Right atrium auricular region (tissue), 2 donors: ENCODE measurements around the gene LRRIQ3. TPM values are rescaled to one million over a fixed set of nuclear protein-coding genes. Genes with fewer than 3 reads are reported as not detected.
A peak's percentile ranks its signal among the peaks of the same experiment; 100 is the strongest.

Experiments used
- DNase-seq: peaks from one replicate; pipeline ENCODE4 v3.0.0-alpha.2; 2019; ENCODE audit warnings: low spot score
- H3K27ac ChIP-seq, 2 donors: fragments of 200-600 bp; sonication (generic); 1 replicate in 1 of 2; 2 replicates in 1 of 2; pipeline ENCODE4 v1.5.1; 2016 to 2019
- H3K27me3 ChIP-seq, 2 donors: fragments of 200-600 bp; sonication (generic); one replicate each; pipeline versions ENCODE4 v1.5.1 to v1.6.0; 2017 to 2019
- H3K36me3 ChIP-seq: fragments of 200-600 bp; sonication (generic); one replicate; pipeline ENCODE4 v1.5.1; 2016
- H3K4me1 ChIP-seq, 2 donors: fragments of 200-600 bp; sonication (generic); one replicate each; pipeline versions ENCODE4 v1.5.1 to v1.6.0; 2017 to 2019
- H3K4me3 ChIP-seq, 2 donors: fragments of 200-600 bp; sonication (generic); 1 replicate in 1 of 2; 2 replicates in 1 of 2; pipeline ENCODE4 v1.5.1; 2017 to 2019; ENCODE audit warnings: mild to moderate bottlenecking in 1 of 2, moderate library complexity in 1 of 2
- H3K9me3 ChIP-seq, 2 donors: fragments of 200-600 bp; sonication (generic); one replicate each; pipeline ENCODE4 v1.5.1; 2019
- CTCF ChIP-seq, 2 donors: fragments of 200-600 bp; sonication (generic); IDR thresholded peaks; one replicate each; pipeline ENCODE4 v1.5.1; 2019; ENCODE audit warnings: antibody characterized with exemption in 2 of 2
- total RNA-seq, 2 donors: library from RNA; depleted of rRNA; stranded (reverse); fragments of >200 nt; gene quantifications; one replicate each; pipeline ENCODE4 v1.1.0, GENCODE V29; 2016

LRRIQ3 gene
- under 1 TPM in 1 of 2 donors, not detected in 1; 0.16 TPM for total RNA-seq

- Histone ChIP-seq H3K27ac (peak within 1 kb of the TSS; percentile 79 to 81), H3K4me3 (peak within 1 kb of the TSS; percentile 66 to 68), H3K4me1 (peaks cover 0 to 16% of the 10 kb centered on the region in 2 donors), H3K36me3 (no peaks in the 10 kb centered on the region), H3K27me3 (no peaks in the 10 kb centered on the region), H3K9me3 (no peaks in the 10 kb centered on the region)
- peak; percentile 97 for DNase-seq
- no peak for TF ChIP-seq CTCF (IDR thresholded peaks at IDR 0.05)
Measured at GRCh38 chr1:74197657-74198552, at the start of gene LRRIQ3, which contains the start of gene FPGT. Gene LRRIQ3, minus strand, starts transcription at chr1:74198176. Its CDS starts 14,492 bp downstream, at chr1:74183684. Gene FPGT, plus strand, starts transcription at chr1:74198242. Its CDS starts 37 bp downstream, at chr1:74198279.

- Histone ChIP-seq H3K36me3 (no peaks in the 10 kb centered on the region), H3K4me3 (no peak overlapping the region), H3K4me1 (peaks cover 0 to 15% of the 10 kb centered on the region in 2 donors), H3K27ac (no peak overlapping the region), H3K27me3 (no peaks in the 10 kb centered on the region), H3K9me3 (peaks cover 0 to 8% of the 10 kb centered on the region in 2 donors)
- TF ChIP-seq CTCF (IDR thresholded peaks at IDR 0.05) = no peak
- no peak for DNase-seq
Measured at GRCh38 chr1:74246315-74246714, 48.3 kb upstream of the LRRIQ3 start.

- Histone ChIP-seq H3K27ac (no peak overlapping the region), H3K9me3 (peaks cover 0 to 8% of the 10 kb centered on the region in 2 donors), H3K27me3 (no peaks in the 10 kb centered on the region), H3K4me1 (peaks cover 0 to 15% of the 10 kb centered on the region in 2 donors), H3K4me3 (no peak overlapping the region), H3K36me3 (no peaks in the 10 kb centered on the region)
- DNase-seq = no peak
- TF ChIP-seq CTCF (IDR thresholded peaks at IDR 0.05) = no peak
Measured at GRCh38 chr1:74245168-74245772, 47.3 kb upstream of the LRRIQ3 start.

GRCh38 chr1:74237787-74238186, 39.8 kb upstream of the LRRIQ3 start:
- TF ChIP-seq CTCF (IDR thresholded peaks at IDR 0.05) = no peak
- Histone ChIP-seq H3K4me3 (no peak overlapping the region), H3K9me3 (no peaks in the 10 kb centered on the region), H3K27me3 (no peaks in the 10 kb centered on the region), H3K4me1 (no peaks in the 10 kb centered on the region), H3K27ac (no peak overlapping the region), H3K36me3 (no peaks in the 10 kb centered on the region)
- no peak for DNase-seq

- Histone ChIP-seq H3K9me3 (no peaks in the 10 kb centered on the region), H3K27ac (no peak overlapping the region), H3K27me3 (no peaks in the 10 kb centered on the region), H3K4me3 (no peak overlapping the region), H3K4me1 (no peaks in the 10 kb centered on the region), H3K36me3 (no peaks in the 10 kb centered on the region)
- DNase-seq = no peak
- TF ChIP-seq CTCF (IDR thresholded peaks at IDR 0.05) = no peak
Measured at GRCh38 chr1:74237035-74237434, 39.1 kb upstream of the LRRIQ3 start.
